PFSK-1 (cell line): ENCODE results near the gene ZBTB43.

ENCODE experiments used
- POLR2AphosphoS5 ChIP-seq: IDR thresholded peaks from 2 replicates; pipeline ENCODE4 v1.6.1; 2012; ENCODE audit warnings: low read depth, mild to moderate bottlenecking, control low read depth, low read length, moderate library complexity
- SIN3A ChIP-seq: IDR thresholded peaks from 2 replicates; pipeline ENCODE4 v1.6.1; 2012; ENCODE audit warnings: mild to moderate bottlenecking, low read length, moderate library complexity, borderline replicate concordance; ENCODE audit not compliant: insufficient read depth
- TAF1 ChIP-seq: IDR thresholded peaks from 2 replicates; pipeline ENCODE4 v1.6.1; 2012; ENCODE audit warnings: low read length, control low read depth, borderline replicate concordance; ENCODE audit not compliant: insufficient read depth
- TF ChIP-seq, protein P1 (sequence below), 2 experiments: IDR thresholded peaks; 2 replicates each; pipeline versions ENCODE4 v1.6.1 to v1.8.0; 2011 to 2012; ENCODE audit warnings: low read depth in 2 of 2, low read length in 2 of 2, control low read depth in 1 of 2, inconsistent platforms in 1 of 2, mild to moderate bottlenecking in 1 of 2, moderate library complexity in 1 of 2; ENCODE audit not compliant: insufficient read depth in 1 of 2

DNA sequence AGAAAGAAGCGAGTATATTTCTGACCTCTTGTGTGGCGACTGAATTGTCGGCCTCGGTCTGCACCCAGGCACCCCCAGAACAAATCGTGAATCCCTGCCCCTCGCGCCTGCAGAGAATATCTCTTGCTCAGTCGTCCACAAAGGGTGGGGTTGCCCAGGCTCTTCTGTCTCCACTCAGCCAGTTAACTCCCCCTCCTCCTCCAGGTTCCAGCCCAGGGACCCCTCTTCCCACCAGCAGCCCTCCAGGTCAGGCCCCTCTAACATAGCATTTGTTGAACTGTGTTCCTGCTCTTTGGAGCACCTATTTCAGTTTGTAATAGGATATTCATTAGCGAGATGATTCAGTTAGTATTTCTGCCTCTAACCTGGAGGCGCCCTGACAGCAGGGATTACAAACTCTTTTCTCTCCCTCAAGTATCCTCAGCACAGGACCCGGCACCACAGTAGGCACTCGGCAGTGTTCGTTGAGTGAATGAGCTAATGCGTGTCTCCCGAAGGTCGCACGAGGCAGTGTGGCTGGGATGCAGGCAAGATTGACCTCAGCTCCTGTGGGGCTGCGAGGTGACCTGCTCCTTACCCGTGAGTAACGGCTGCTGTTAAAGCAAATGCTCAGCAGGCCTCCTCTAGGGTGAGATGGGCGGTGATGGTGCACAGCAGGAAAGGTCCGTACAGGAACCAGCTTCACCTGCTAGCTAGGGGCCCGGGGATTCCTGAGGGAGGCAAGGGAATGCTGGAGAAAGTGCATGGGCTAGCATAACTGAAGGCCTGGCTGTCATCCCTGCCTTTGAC, 81.4 kb downstream of the ZBTB43 start:
- no peak for TF ChIP-seq POLR2AphosphoS5
- TF ChIP-seq, protein P1, sequence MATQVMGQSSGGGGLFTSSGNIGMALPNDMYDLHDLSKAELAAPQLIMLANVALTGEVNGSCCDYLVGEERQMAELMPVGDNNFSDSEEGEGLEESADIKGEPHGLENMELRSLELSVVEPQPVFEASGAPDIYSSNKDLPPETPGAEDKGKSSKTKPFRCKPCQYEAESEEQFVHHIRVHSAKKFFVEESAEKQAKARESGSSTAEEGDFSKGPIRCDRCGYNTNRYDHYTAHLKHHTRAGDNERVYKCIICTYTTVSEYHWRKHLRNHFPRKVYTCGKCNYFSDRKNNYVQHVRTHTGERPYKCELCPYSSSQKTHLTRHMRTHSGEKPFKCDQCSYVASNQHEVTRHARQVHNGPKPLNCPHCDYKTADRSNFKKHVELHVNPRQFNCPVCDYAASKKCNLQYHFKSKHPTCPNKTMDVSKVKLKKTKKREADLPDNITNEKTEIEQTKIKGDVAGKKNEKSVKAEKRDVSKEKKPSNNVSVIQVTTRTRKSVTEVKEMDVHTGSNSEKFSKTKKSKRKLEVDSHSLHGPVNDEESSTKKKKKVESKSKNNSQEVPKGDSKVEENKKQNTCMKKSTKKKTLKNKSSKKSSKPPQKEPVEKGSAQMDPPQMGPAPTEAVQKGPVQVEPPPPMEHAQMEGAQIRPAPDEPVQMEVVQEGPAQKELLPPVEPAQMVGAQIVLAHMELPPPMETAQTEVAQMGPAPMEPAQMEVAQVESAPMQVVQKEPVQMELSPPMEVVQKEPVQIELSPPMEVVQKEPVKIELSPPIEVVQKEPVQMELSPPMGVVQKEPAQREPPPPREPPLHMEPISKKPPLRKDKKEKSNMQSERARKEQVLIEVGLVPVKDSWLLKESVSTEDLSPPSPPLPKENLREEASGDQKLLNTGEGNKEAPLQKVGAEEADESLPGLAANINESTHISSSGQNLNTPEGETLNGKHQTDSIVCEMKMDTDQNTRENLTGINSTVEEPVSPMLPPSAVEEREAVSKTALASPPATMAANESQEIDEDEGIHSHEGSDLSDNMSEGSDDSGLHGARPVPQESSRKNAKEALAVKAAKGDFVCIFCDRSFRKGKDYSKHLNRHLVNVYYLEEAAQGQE (IDR thresholded peaks at IDR 0.05; ENCODE audit: insufficient read depth in 1 of 2, low read depth in 2 of 2, low read length in 2 of 2): no peak
- no peak for TF ChIP-seq TAF1
- no peak for TF ChIP-seq SIN3A
